B cell (primary cell): Measurements from ENCODE around the gene CTRB1. TPM values are rescaled to one million over a fixed set of nuclear protein-coding genes. Genes with fewer than 3 reads are reported as not detected.

Source experiments
- ATAC-seq: fragments of 200-7000 bp; cut with Tn5 transposase; one replicate; pipeline ENCODE4 v1.10.0; 2021; ENCODE audit warnings: low read depth, mild to moderate bottlenecking, moderate number of reproducible peaks, moderate library complexity
- CTCF ChIA-PET: fragments of 350-600 bp; sonication (Branson Sonifier 250); formaldehyde crosslinking; loops from one replicate; lab custom pipeline; 2021; ENCODE audit warnings: antibody characterized with exemption, inconsistent platforms; lab: Charles Lee
- POLR2A ChIA-PET: fragments of 350-600 bp; sonication (Branson Sonifier 250); formaldehyde crosslinking; loops from one replicate; lab custom pipeline; 2021; ENCODE audit warnings: antibody characterized with exemption; lab: Charles Lee
- DNase-seq: peaks from one replicate; pipeline ENCODE4 v3.0.0; 2013
- H2AFZ ChIP-seq: 2 replicates; pipeline ENCODE4 v1.6.1; 2012; ENCODE audit warnings: mild to moderate bottlenecking, low read depth, low read length; ENCODE audit not compliant: insufficient read depth, poor library complexity, severe bottlenecking
- H3K27ac ChIP-seq, 2 donors: 1 replicate in 1 of 2; 2 replicates in 1 of 2; pipeline ENCODE4 v1.5.1; 2012 to 2013; ENCODE audit warnings: low read length in 2 of 2, mild to moderate bottlenecking in 2 of 2, moderate library complexity in 1 of 2
- H3K27me3 ChIP-seq, 4 experiments: fragments of 200-600 bp in 1 of 4; sonication (generic) in 1 of 4; replicated peaks in 1 of 4; 1 replicate in 2 of 4; 2 replicates in 2 of 4; pipeline versions ENCODE4 v1.6.1 to v1.7.0; 2013 to 2016; ENCODE audit warnings: low read length in 3 of 4, mild to moderate bottlenecking in 2 of 4, mixed read lengths in 1 of 4, moderate library complexity in 1 of 4; ENCODE audit not compliant: insufficient read depth in 4 of 4, control insufficient read depth in 3 of 4; ENCODE audit errors: control extremely low read depth in 1 of 4
- H3K36me3 ChIP-seq, 2 experiments: replicated peaks in 1 of 2; 1 replicate in 1 of 2; 2 replicates in 1 of 2; pipeline versions ENCODE4 v1.6.1 to v1.7.1; 2013; ENCODE audit warnings: low read length in 1 of 2; ENCODE audit not compliant: insufficient read depth in 2 of 2, control insufficient read depth in 1 of 2; ENCODE audit errors: control extremely low read depth in 1 of 2, extremely low read depth in 1 of 2
- H3K4me1 ChIP-seq, 2 donors: fragments of 200-600 bp in 1 of 2; sonication (generic) in 1 of 2; 1 replicate in 1 of 2; 2 replicates in 1 of 2; pipeline versions ENCODE4 v1.5.1 to v1.6.1; 2013 to 2017; ENCODE audit warnings: low read length in 2 of 2; ENCODE audit not compliant: control insufficient read depth in 2 of 2, insufficient read depth in 2 of 2
- H3K4me2 ChIP-seq: replicated peaks from 2 replicates; pipeline ENCODE3; 2012; ENCODE audit warnings: mild to moderate bottlenecking, low read depth, low read length; ENCODE audit not compliant: poor library complexity, severe bottlenecking
- H3K4me3 ChIP-seq, 5 experiments: fragments of 200-600 bp in 1 of 5; sonication (generic) in 1 of 5; 1 replicate in 3 of 5; 2 replicates in 2 of 5; pipeline versions ENCODE4 v1.5.1 to v1.7.0; 2011 to 2016; ENCODE audit warnings: low read length in 4 of 5, mild to moderate bottlenecking in 4 of 5, low read depth in 2 of 5, control low read depth in 1 of 5, moderate library complexity in 1 of 5; ENCODE audit not compliant: insufficient read depth in 1 of 5; ENCODE audit errors: control extremely low read depth in 1 of 5, extremely low read depth in 1 of 5
- H3K79me2 ChIP-seq: fragments of 200-600 bp; sonication (generic); one replicate; pipeline ENCODE4 v1.6.0; 2016; ENCODE audit warnings: low read length; ENCODE audit not compliant: control insufficient read depth, insufficient read depth
- H3K9ac ChIP-seq: fragments of 200-600 bp; sonication (generic); 2 replicates; pipeline ENCODE4 v1.6.1; 2017; ENCODE audit warnings: mild to moderate bottlenecking, low read length, moderate library complexity
- H3K9me3 ChIP-seq, 3 donors: one replicate each; pipeline versions ENCODE4 v1.6.1 to v1.7.1; 2013; ENCODE audit warnings: low read length in 2 of 3; ENCODE audit not compliant: control insufficient read depth in 2 of 3, insufficient read depth in 1 of 3; ENCODE audit errors: control extremely low read depth in 1 of 3
- H4K20me1 ChIP-seq: 2 replicates; pipeline ENCODE4 v1.6.0; 2012; ENCODE audit warnings: mild to moderate bottlenecking, low read length; ENCODE audit not compliant: insufficient read depth, control insufficient read depth, poor library complexity, severe bottlenecking
- H3K27ac Mint-ChIP-seq: one replicate; pipeline ENCODE4 v1.8.0; 2021; ENCODE audit warnings: mixed read lengths
- H3K27me3 Mint-ChIP-seq: one replicate; pipeline ENCODE4 v1.8.0; 2021; ENCODE audit warnings: mixed read lengths
- H3K4me1 Mint-ChIP-seq: one replicate; pipeline ENCODE4 v1.8.0; 2021; ENCODE audit warnings: mixed read lengths
- H3K4me3 Mint-ChIP-seq: one replicate; pipeline ENCODE4 v1.8.0; 2021; ENCODE audit warnings: mixed read lengths
- H3K9me3 Mint-ChIP-seq: one replicate; pipeline ENCODE4 v1.8.0; 2022; ENCODE audit warnings: mixed read lengths; ENCODE audit not compliant: insufficient read depth
- CTCF ChIP-seq: fragments of 200-600 bp; IDR thresholded peaks from one replicate; pipeline ENCODE4 v1.8.0; 2022; ENCODE audit warnings: antibody characterized with exemption, mild to moderate bottlenecking
- EZH2 ChIP-seq: IDR thresholded peaks from 2 replicates; pipeline ENCODE4 v1.6.1; 2012; ENCODE audit warnings: borderline replicate concordance, low read depth, mild to moderate bottlenecking, moderate library complexity, low read length; ENCODE audit not compliant: insufficient read depth, poor library complexity, severe bottlenecking
- WGBS: methylation state at CpG from one replicate; pipeline ENCODE4 v1.1.5; 2013; ENCODE audit warnings: missing lambda C conversion rate; ENCODE audit not compliant: insufficient coverage; 5-methylcytosine and 5-hydroxymethylcytosine counted together
- intact Hi-C: fragments of 100-400 bp; cut with micrococcal nuclease; formaldehyde crosslinking; loops from one replicate; pipeline ENCODE4 v1.10.0; 2022
- polyA plus RNA-seq: library from polyadenylated mRNA; depleted of rRNA; stranded (reverse); fragments of >200 nt; gene quantifications from 2 replicates; pipeline ENCODE4 v1.2.3, GENCODE V29; 2012
- total RNA-seq, 2 donors: library from RNA; stranded (reverse); fragments of 120-200 nt in 1 of 2; gene quantifications; 1 replicate in 1 of 2; 2 replicates in 1 of 2; pipeline versions ENCODE4 v1.2.3 to v1.2.4, GENCODE V29; 2013 to 2022

CTRB1 gene
- total and polyA plus RNA-seq, 2 donors (not counting 1 experiment from before 2014, with no cell fraction given): not detected

GRCh38 chr16:75244844-75245758 lies 26.3 kb downstream of the CTRB1 start:
- Histone ChIP-seq H3K27ac (no peak overlapping the region), H3K9me3 (no peaks in the 10 kb centered on the region), H3K4me3 (no peak overlapping the region), H3K36me3 (no peaks in the 10 kb centered on the region), H3K79me2 (no peaks in the 10 kb centered on the region), H3K4me1 (peaks cover 2 to 10% of the 10 kb centered on the region in 2 donors), H3K9ac (no peak overlapping the region), H4K20me1 (no peaks in the 10 kb centered on the region), H3K4me2 (no peak overlapping the region), H3K27me3 (peaks cover 0 to 82% (median 12%) of the 10 kb centered on the region in 4 experiments), H2AFZ (no peak overlapping the region)
- intact Hi-C loops: no loop called here
- Mint-ChIP-seq H3K4me1 (peaks cover 11% of the 10 kb centered on the region), H3K27me3 (peaks cover 79% of the 10 kb centered on the region), H3K4me3 (no peak overlapping the region), H3K27ac (peak overlapping the region; percentile 8), H3K9me3 (no peaks in the 10 kb centered on the region)
- ATAC-seq (no peak), DNase-seq (no peak)
- ChIA-PET CTCF (interaction anchor here (1.0 kb wide), 1 partner anchor 12 kb away, joined by 3 read pairs; no protein-coding TSS in a partner anchor), POLR2A (no interaction called here)
- 77% methylated on average over 22 of the region's 25 CpGs for WGBS
- no peak for TF ChIP-seq EZH2
- TF ChIP-seq CTCF: no peak
